Measurements from ENCODE around the gene PGGT1B. TPM values are rescaled to one million over a fixed set of nuclear protein-coding genes. Genes with fewer than 3 reads are reported as not detected.

PGGT1B gene
- total RNA-seq (2021; ENCODE audit: unreplicated experiment): 37.7 TPM
- polyA plus RNA-seq (2012; ENCODE audit: insufficient read length): 11.1 TPM
- percentile 84 among the genes with signal in this experiment for Bru-seq, nascent RNA
- percentile 79 among the genes with signal in this experiment for BruChase-seq, experiment 1, labeled RNA remaining after a 2-hour chase
- BruChase-seq, experiment 2, labeled RNA remaining after a 6-hour chase: percentile 75 among the genes with signal in this experiment
- long read RNA-seq, full-length matches to known transcripts: 16 of 28 reads
- long read RNA-seq, partial matches to known transcripts: 1 of 28 reads
- long read RNA-seq, other reads (novel, unspliced or antisense): 11 of 28 reads

GRCh38 chr5:115262321-115263077, at the start of gene PGGT1B:
TSS of gene PGGT1B (minus strand) at chr5:115262877. CDS start at chr5:115262851, 26 bp downstream.
- no TSS peak for BruUV-seq (replicated peaks)
- POLR2A ChIA-PET: interaction anchor here (0.6 kb wide), 2 partner anchors 19 to 1163 kb away, joined by 5 read pairs; no protein-coding TSS in a partner anchor
- Histone ChIP-seq H3K4me3 (ENCODE audit: low read depth in 2 of 2, low read length in 2 of 2) (peak within 1 kb of the TSS; percentile 62 to 78), H3K27ac (ENCODE audit: low read length) (peak within 1 kb of the TSS; percentile 95), H3K9me3 (ENCODE audit: control insufficient read depth, insufficient read depth, low read depth, low read length) (no peaks in the 10 kb centered on the region; the same call in 1 of the 2 replicates), H3K36me3 (ENCODE audit: control insufficient read depth, insufficient read depth, low read length) (no peaks in the 10 kb centered on the region; the same call in 1 of the 2 replicates), H3K4me1 (ENCODE audit: control insufficient read depth, insufficient read depth, low read length) (peaks cover 20% of the 10 kb centered on the region), H3K27me3 (ENCODE audit: control insufficient read depth, insufficient read depth, low read length) (no peaks in the 10 kb centered on the region)
- DNase-seq (ENCODE audit: low read depth, low spot score) (peak; percentile 61), ATAC-seq (peak; percentile 99)
- TF ChIP-seq REST (IDR thresholded peaks at IDR 0.05; ENCODE audit: insufficient read depth in 1 of 2, low read depth in 2 of 2, low read length in 1 of 2) (no peak), TCF7L2 (IDR thresholded peaks at IDR 0.05; ENCODE audit: low read depth, low read length) (no peak), SIN3A (IDR thresholded peaks at IDR 0.05; ENCODE audit: borderline replicate concordance, insufficient read depth, low read depth, low read length) (0 out of 2 replicates have a peak, but pooled peaks have one; percentile 60), POLR2AphosphoS5 (IDR thresholded peaks at IDR 0.05; ENCODE audit: low read depth, low read length) (peak; percentile 87)
- TF ChIP-seq, protein P1, sequence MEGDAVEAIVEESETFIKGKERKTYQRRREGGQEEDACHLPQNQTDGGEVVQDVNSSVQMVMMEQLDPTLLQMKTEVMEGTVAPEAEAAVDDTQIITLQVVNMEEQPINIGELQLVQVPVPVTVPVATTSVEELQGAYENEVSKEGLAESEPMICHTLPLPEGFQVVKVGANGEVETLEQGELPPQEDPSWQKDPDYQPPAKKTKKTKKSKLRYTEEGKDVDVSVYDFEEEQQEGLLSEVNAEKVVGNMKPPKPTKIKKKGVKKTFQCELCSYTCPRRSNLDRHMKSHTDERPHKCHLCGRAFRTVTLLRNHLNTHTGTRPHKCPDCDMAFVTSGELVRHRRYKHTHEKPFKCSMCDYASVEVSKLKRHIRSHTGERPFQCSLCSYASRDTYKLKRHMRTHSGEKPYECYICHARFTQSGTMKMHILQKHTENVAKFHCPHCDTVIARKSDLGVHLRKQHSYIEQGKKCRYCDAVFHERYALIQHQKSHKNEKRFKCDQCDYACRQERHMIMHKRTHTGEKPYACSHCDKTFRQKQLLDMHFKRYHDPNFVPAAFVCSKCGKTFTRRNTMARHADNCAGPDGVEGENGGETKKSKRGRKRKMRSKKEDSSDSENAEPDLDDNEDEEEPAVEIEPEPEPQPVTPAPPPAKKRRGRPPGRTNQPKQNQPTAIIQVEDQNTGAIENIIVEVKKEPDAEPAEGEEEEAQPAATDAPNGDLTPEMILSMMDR (IDR thresholded peaks at IDR 0.05): no peak
- in situ Hi-C loops (cut with HindIII; ENCODE audit: low pct_unique_long_range_greater_than_20kb, low sequenced_read_pairs) (no loop called here), intact Hi-C loops (cut with micrococcal nuclease; ENCODE audit: unreplicated experiment) (no loop called here)
- CTCF ChIA-PET: interaction anchor here (0.6 kb wide), 1 partner anchor 312 kb away, joined by 4 read pairs; no protein-coding TSS in a partner anchor

- no TSS peak for BruUV-seq (replicated peaks)
- in situ Hi-C loops (cut with HindIII; ENCODE audit: low pct_unique_long_range_greater_than_20kb, low sequenced_read_pairs): no loop called here
Measured at GRCh38 chr5:115309751-115310370, 47.2 kb upstream of the PGGT1B start.

More at GRCh38 chr5:115309751-115310370, 47.2 kb upstream of the PGGT1B start:
- intact Hi-C loops (cut with micrococcal nuclease; ENCODE audit: unreplicated experiment): loop anchor here (1.0 kb wide), 2 partner anchors 264 to 276 kb away; no protein-coding TSS in a partner anchor
- no peak for TF ChIP-seq REST (IDR thresholded peaks at IDR 0.05; ENCODE audit: insufficient read depth in 1 of 2, low read depth in 2 of 2, low read length in 1 of 2)
- TF ChIP-seq, protein P1 (IDR thresholded peaks at IDR 0.05): peak; percentile 60; the same call in 1 of the 2 replicates
- peaks cover 2% of the 10 kb centered on the region for H3K27me3 ChIP-seq (ENCODE audit: control insufficient read depth, insufficient read depth, low read length)
- ChIA-PET CTCF (interaction anchor here (0.6 to 2.0 kb wide), 3 partner anchors 22 to 307 kb away, joined by 3 to 28 read pairs (median 17); no protein-coding TSS in a partner anchor), POLR2A (no interaction called here)
- H3K36me3 ChIP-seq (ENCODE audit: control insufficient read depth, insufficient read depth, low read length): no peaks in the 10 kb centered on the region
- peak; percentile 38 for DNase-seq (ENCODE audit: low read depth, low spot score)
- H3K27ac ChIP-seq (ENCODE audit: low read length): no peak overlapping the region
- no peak overlapping the region for H3K4me3 ChIP-seq (ENCODE audit: low read depth in 2 of 2, low read length in 2 of 2)
- no peak for ATAC-seq
- H3K4me1 ChIP-seq (ENCODE audit: control insufficient read depth, insufficient read depth, low read length): no peaks in the 10 kb centered on the region
- no peaks in the 10 kb centered on the region for H3K9me3 ChIP-seq (ENCODE audit: control insufficient read depth, insufficient read depth, low read depth, low read length)

All from Panc1 (cell line).